ENCODE measurements around the gene PTPN11.

PTPN11 gene

GRCh38 chr12:112537710-112538396, 119.1 kb downstream of the PTPN11 start:
- no peak for TF ChIP-seq CTCF (conservative IDR thresholded peaks at IDR 0.05; ENCODE audit: low read depth)
- H3K27ac ChIP-seq = no peak overlapping the region
- no peak for DNase-seq (ENCODE audit: low spot score)
- ChIA-PET POLR2A (ENCODE audit: low non-redundant PET) (no interaction called here), CTCF (interaction anchor here (0.7 kb wide), 1 partner anchor 55 kb away, joined by 10 read pairs; no protein-coding TSS in a partner anchor)

GRCh38 chr12:112538740-112539139, 120.0 kb downstream of the PTPN11 start:
- POLR2A ChIA-PET (ENCODE audit: low non-redundant PET) = no interaction called here

GRCh38 chr12:112539221-112539620, 120.5 kb downstream of the PTPN11 start:
- no peak overlapping the region for H3K27ac ChIP-seq
- TF ChIP-seq CTCF (conservative IDR thresholded peaks at IDR 0.05; ENCODE audit: low read depth) = no peak
- POLR2A ChIA-PET (ENCODE audit: low non-redundant PET) = no interaction called here
- DNase-seq (ENCODE audit: low spot score) = no peak
- CTCF ChIA-PET = no interaction called here

More at GRCh38 chr12:112538740-112539139, 120.0 kb downstream of the PTPN11 start:
- CTCF ChIA-PET = interaction anchor here (0.7 kb wide), 1 partner anchor 54 kb away, joined by 10 read pairs; no protein-coding TSS in a partner anchor
- no peak overlapping the region for H3K27ac ChIP-seq
- no peak for TF ChIP-seq CTCF (conservative IDR thresholded peaks at IDR 0.05; ENCODE audit: low read depth)
- no peak for DNase-seq (ENCODE audit: low spot score)

- ChIA-PET CTCF (interaction anchor here (0.6 kb wide), 2 partner anchors 10 to 391 kb away, joined by 3 to 5 read pairs; no protein-coding TSS in a partner anchor), POLR2A (ENCODE audit: low non-redundant PET) (no interaction called here)
- no peak for TF ChIP-seq CTCF (conservative IDR thresholded peaks at IDR 0.05; ENCODE audit: low read depth)
- DNase-seq (ENCODE audit: low spot score) = no peak
- H3K27ac ChIP-seq = no peak overlapping the region
Measured at GRCh38 chr12:112540021-112540420, 121.3 kb downstream of the PTPN11 start.

GRCh38 chr12:112543751-112544150, 125.0 kb downstream of the PTPN11 start:
- TF ChIP-seq CTCF (conservative IDR thresholded peaks at IDR 0.05; ENCODE audit: low read depth) = no peak
- ChIA-PET CTCF (no interaction called here), POLR2A (ENCODE audit: low non-redundant PET) (no interaction called here)
- no peak for DNase-seq (ENCODE audit: low spot score)
- H3K27ac ChIP-seq = no peak overlapping the region

GRCh38 chr12:112546339-112546738, 127.6 kb downstream of the PTPN11 start:
- POLR2A ChIA-PET (ENCODE audit: low non-redundant PET) = no interaction called here

More at GRCh38 chr12:112546339-112546738, 127.6 kb downstream of the PTPN11 start:
- DNase-seq (ENCODE audit: low spot score) = no peak
- CTCF ChIA-PET = no interaction called here
- H3K27ac ChIP-seq = no peak overlapping the region
- TF ChIP-seq CTCF (conservative IDR thresholded peaks at IDR 0.05; ENCODE audit: low read depth) = no peak

Measured in RWPE1 (cell line).